HCT116 (cell line): ENCODE measurements around the gene SYNE4. TPM values are rescaled to one million over a fixed set of nuclear protein-coding genes. Genes with fewer than 3 reads are reported as not detected.

Experiments used
- ATAC-seq: fragments of 200-7000 bp; cut with Tn5 transposase; 2 replicates; pipeline ENCODE4 v1.9.1; 2020; ENCODE audit warnings: mild to moderate bottlenecking, moderate library complexity
- BruUV-seq: library from RNA; stranded (reverse); fragments of 400-500 nt; replicated peaks from 2 replicates; lab custom pipeline; 2021; lab: Mats Ljungman, UMichigan
- CTCF ChIA-PET: fragments of 300-600 bp; sonication (Branson Sonifier 250); formaldehyde crosslinking; loops from one replicate; lab custom pipeline; 2021; ENCODE audit warnings: antibody characterized with exemption; lab: Charles Lee
- POLR2A ChIA-PET: fragments of 300-600, 350-600 bp; sonication (Branson Sonifier 250); formaldehyde crosslinking; loops from one replicate; lab custom pipeline; 2021; ENCODE audit warnings: antibody characterized with exemption; lab: Charles Lee
- RAD21 ChIA-PET, 2 experiments: fragments of 300-600 bp; sonication (Branson Sonifier 250); formaldehyde crosslinking; loops; one replicate each; lab custom pipeline; 2023; ENCODE audit warnings: low total read pairs in 2 of 2; ENCODE audit not compliant: uncharacterized antibody in 2 of 2, unreplicated experiment in 2 of 2, low non-redundant PET in 1 of 2; lab: Charles Lee
- DNase-seq: peaks from one replicate; pipeline ENCODE4 v3.0.0-alpha.2; 2010; ENCODE audit warnings: low read depth, low spot score
- H2AFZ ChIP-seq: fragments of 200-600 bp; shearing (Covaris generic), sonication (generic); 2 replicates; pipeline ENCODE4 v1.6.1; 2017; ENCODE audit warnings: low read depth, mixed run types, mixed read lengths, antibody characterized with exemption, low read length; ENCODE audit not compliant: poor library complexity, severe bottlenecking
- H3K27ac ChIP-seq: 2 replicates; pipeline ENCODE4 v1.5.1; 2012; ENCODE audit warnings: low read depth, low read length
- H3K27me3 ChIP-seq: fragments of 200-600 bp; sonication (generic); 2 replicates; pipeline ENCODE4 v1.6.1; 2016; ENCODE audit warnings: mixed run types, low read length, mixed read lengths; ENCODE audit not compliant: insufficient read depth
- H3K36me3 ChIP-seq, 2 experiments: fragments of 200-500 bp in 1 of 2; fragments of 200-600 bp in 1 of 2; sonication (Bioruptor generic) in 1 of 2; sonication (generic) in 1 of 2; 2 replicates each; pipeline versions ENCODE4 v1.5.1 to v1.6.1; 2014 to 2016; ENCODE audit warnings: low read length in 2 of 2, inconsistent platforms in 1 of 2, mixed read lengths in 1 of 2, mixed run types in 1 of 2; ENCODE audit not compliant: insufficient read depth in 2 of 2, control insufficient read depth in 1 of 2
- H3K4me1 ChIP-seq, 2 experiments: fragments of 200-600 bp in 1 of 2; sonication (generic) in 1 of 2; 2 replicates each; pipeline versions ENCODE4 v1.5.1 to v1.6.1; 2012 to 2017; ENCODE audit warnings: low read length in 2 of 2, inconsistent platforms in 1 of 2, mild to moderate bottlenecking in 1 of 2, mixed read lengths in 1 of 2, mixed run types in 1 of 2, moderate library complexity in 1 of 2; ENCODE audit not compliant: insufficient read depth in 2 of 2, control insufficient read depth in 1 of 2
- H3K4me2 ChIP-seq: fragments of 200-600 bp; sonication (generic); 2 replicates; pipeline ENCODE4 v1.6.1; 2017; ENCODE audit warnings: mixed run types, low read length, mixed read lengths
- H3K4me3 ChIP-seq, 2 experiments: fragments of 200-600 bp in 1 of 2; sonication (generic) in 1 of 2; replicated peaks in 1 of 2; 2 replicates each; pipeline ENCODE4 v1.5.1; 2011 to 2016; ENCODE audit warnings: low read length in 2 of 2, control low read depth in 1 of 2, low read depth in 1 of 2, mild to moderate bottlenecking in 1 of 2, mixed read lengths in 1 of 2, mixed run types in 1 of 2
- H3K79me2 ChIP-seq: fragments of 200-600 bp; sonication (generic); 2 replicates; pipeline ENCODE4 v1.6.1; 2017; ENCODE audit warnings: mild to moderate bottlenecking, mixed run types, low read length, moderate library complexity, mixed read lengths; ENCODE audit not compliant: insufficient read depth
- H3K9ac ChIP-seq: fragments of 200-600 bp; sonication (generic); 2 replicates; pipeline ENCODE4 v1.6.1; 2016; ENCODE audit warnings: low read length, mixed read lengths
- H3K9me2 ChIP-seq: fragments of 200-600 bp; sonication (generic), shearing (Covaris generic); 2 replicates; pipeline ENCODE4 v1.6.1; 2017; ENCODE audit warnings: mixed run types, mild to moderate bottlenecking, moderate library complexity; ENCODE audit not compliant: insufficient read depth
- H3K9me3 ChIP-seq, 2 experiments: fragments of 200-500 bp in 1 of 2; fragments of 200-600 bp in 1 of 2; sonication (Bioruptor generic) in 1 of 2; sonication (generic) in 1 of 2; 2 replicates each; pipeline ENCODE4 v1.6.1; 2014 to 2017; ENCODE audit warnings: low read length in 2 of 2, mixed read lengths in 2 of 2, inconsistent platforms in 1 of 2, low read depth in 1 of 2, mild to moderate bottlenecking in 1 of 2, mixed run types in 1 of 2, moderate library complexity in 1 of 2; ENCODE audit not compliant: control insufficient read depth in 1 of 2, insufficient read depth in 1 of 2
- H4K20me1 ChIP-seq: fragments of 200-600 bp; sonication (generic), shearing (Covaris generic); 2 replicates; pipeline ENCODE4 v1.6.1; 2017; ENCODE audit warnings: mixed run types, mild to moderate bottlenecking, moderate library complexity; ENCODE audit not compliant: insufficient read depth
- CTCF ChIP-seq, 3 experiments: fragments of 200-600 bp in 1 of 3; sonication (generic) in 1 of 3; IDR thresholded peaks in 2 of 3; conservative IDR thresholded peaks in 1 of 3; 2 replicates each; pipeline ENCODE4 v1.5.1; 2012 to 2017; ENCODE audit warnings: low read depth in 2 of 3, low read length in 2 of 3, antibody characterized with exemption in 1 of 3, borderline replicate concordance in 1 of 3, control low read depth in 1 of 3, mild to moderate bottlenecking in 1 of 3, mixed read lengths in 1 of 3, mixed run types in 1 of 3, moderate library complexity in 1 of 3; ENCODE audit not compliant: insufficient read depth in 1 of 3
- ELF1 ChIP-seq: IDR thresholded peaks from 2 replicates; pipeline ENCODE4 v1.6.1; 2012; ENCODE audit warnings: low read depth, borderline replicate concordance
- EZH2phosphoT487 ChIP-seq: fragments of 200-600 bp; IDR thresholded peaks from 2 replicates; pipeline ENCODE4 v1.6.1; 2018; ENCODE audit warnings: antibody characterized with exemption, borderline replicate concordance
- FOSL1 ChIP-seq: IDR thresholded peaks from 2 replicates; pipeline ENCODE4 v1.6.1; 2012; ENCODE audit warnings: low read depth
- JUND ChIP-seq: IDR thresholded peaks from 2 replicates; pipeline ENCODE4 v1.6.1; 2012
- POLR2A ChIP-seq: IDR thresholded peaks from 2 replicates; pipeline ENCODE4 v1.7.0; 2011; ENCODE audit warnings: borderline replicate concordance; ENCODE audit not compliant: insufficient read depth, insufficient read length; ENCODE audit errors: extremely low read depth
- RAD21 ChIP-seq: IDR thresholded peaks from 2 replicates; pipeline ENCODE4 v1.6.1; 2012; ENCODE audit warnings: low read depth, mild to moderate bottlenecking
- REST ChIP-seq: IDR thresholded peaks from 2 replicates; pipeline ENCODE4 v1.6.1; 2012; ENCODE audit warnings: low read depth
- SIN3A ChIP-seq: IDR thresholded peaks from 2 replicates; pipeline ENCODE4 v1.6.1; 2012; ENCODE audit warnings: low read depth
- SRF ChIP-seq: IDR thresholded peaks from 2 replicates; pipeline ENCODE4 v1.6.1; 2012; ENCODE audit warnings: low read depth
- YY1 ChIP-seq: IDR thresholded peaks from 2 replicates; pipeline ENCODE4 v1.6.1; 2011; ENCODE audit warnings: low read length, low read depth, moderate library complexity, mild to moderate bottlenecking; ENCODE audit not compliant: insufficient replicate concordance; ENCODE audit errors: extremely low read depth
- ZFX ChIP-seq: fragments of 450-650 bp; IDR thresholded peaks from 2 replicates; pipeline ENCODE4 v1.6.1; 2017
- intact Hi-C: fragments of 100-400 bp; cut with micrococcal nuclease; formaldehyde crosslinking; loops from 2 replicates; pipeline ENCODE4 v1.10.0; 2022
- total RNA-seq: library from RNA; stranded (reverse); gene quantifications from one replicate; pipeline ENCODE4 v1.2.1, GENCODE V29; 2021; ENCODE audit not compliant: unreplicated experiment

The SYNE4 gene
- total RNA-seq, 1 experiment from 2014 or later, result 27.9 TPM

- Histone ChIP-seq H3K4me1 (peaks cover 7 to 30% of the 10 kb centered on the region in 2 experiments; a peak in 3 of 4 replicates), H3K27ac (peak overlapping the region; percentile 36; the same call in 1 of the 2 replicates), H3K9me2 (no peaks in the 10 kb centered on the region), H4K20me1 (no peaks in the 10 kb centered on the region), H3K36me3 (peaks cover 0 to 5% of the 10 kb centered on the region in 2 experiments; a peak in 2 of 4 replicates), H3K4me2 (peak overlapping the region; percentile 100; the same call in 1 of the 2 replicates), H3K27me3 (no peaks in the 10 kb centered on the region), H3K4me3 (no peak overlapping the region), H3K9ac (no peak overlapping the region), H3K79me2 (peaks cover 20% of the 10 kb centered on the region; the same call in 1 of the 2 replicates), H2AFZ (no peak overlapping the region), H3K9me3 (no peaks in the 10 kb centered on the region)
- ATAC-seq (no peak), DNase-seq (no peak)
- CTCF ChIA-PET, result no interaction called here
- RAD21 ChIA-PET, result no interaction called here
- no TSS peak for BruUV-seq
- intact Hi-C loops, result loop anchor here (10.0 kb wide), 1 partner anchor 108 kb away; the partner anchor contains the start of genes OVOL3, POLR2I and TBCB
- TF ChIP-seq CTCF (IDR thresholded peaks at IDR 0.05 in 2 of 3, conservative IDR thresholded peaks at IDR 0.05 in 1 of 3; ENCODE audit: borderline replicate concordance in 1 of 3, insufficient read depth in 1 of 3, low read depth in 2 of 3, low read length in 2 of 3), result no peak
- no peak for TF ChIP-seq SIN3A
- no peak for TF ChIP-seq EZH2phosphoT487
- POLR2A ChIA-PET, result no interaction called here
Measured at GRCh38 chr19:36006955-36007354, 1.7 kb downstream of the SYNE4 start.

GRCh38 chr19:36003284-36003683 is 5.3 kb downstream of the SYNE4 start:
- H2AFZ ChIP-seq, result no peak overlapping the region
- no peak for ATAC-seq
- no peaks in the 10 kb centered on the region for H3K9me2 ChIP-seq
- no peaks in the 10 kb centered on the region for H4K20me1 ChIP-seq
- no peak overlapping the region for H3K9ac ChIP-seq
- peaks cover 32% of the 10 kb centered on the region; the same call in 1 of the 2 replicates for H3K79me2 ChIP-seq
- no peaks in the 10 kb centered on the region for H3K9me3 ChIP-seq
- peaks cover 0 to 5% of the 10 kb centered on the region in 2 experiments; a peak in 2 of 4 replicates for H3K36me3 ChIP-seq
- intact Hi-C loops, result loop anchor here (10.0 kb wide), 1 partner anchor 112 kb away; the partner anchor contains the start of genes OVOL3, POLR2I and TBCB
- DNase-seq, result no peak
- no peak overlapping the region for H3K27ac ChIP-seq
- BruUV-seq, result no TSS peak
- H3K4me3 ChIP-seq, result no peak overlapping the region
- ChIA-PET RAD21 (no interaction called here), CTCF (no interaction called here), POLR2A (interaction anchor here (0.7 to 0.9 kb wide), 2 partner anchors 9 to 11 kb away, joined by 3 read pairs; partner anchors contain the start of gene ALKBH6)
- H3K27me3 ChIP-seq, result no peaks in the 10 kb centered on the region
- peaks cover 5 to 10% of the 10 kb centered on the region in 2 experiments; a peak in 2 of 4 replicates for H3K4me1 ChIP-seq
- H3K4me2 ChIP-seq, result no peak overlapping the region
- TF ChIP-seq YY1 (no peak), RAD21 (no peak), SIN3A (no peak), ZFX (no peak), SRF (no peak), ELF1 (no peak), POLR2A (no peak), FOSL1 (no peak), JUND (no peak), REST (no peak)
